Keratinocyte (primary cell): ENCODE data around the gene TLR6.

ENCODE experiments used
- EZH2 ChIP-seq: IDR thresholded peaks from one replicate; pipeline ENCODE4 v1.6.1; 2012; ENCODE audit warnings: inconsistent platforms, mild to moderate bottlenecking, low read length, moderate library complexity
- TF ChIP-seq, protein P1 (sequence below), 3 experiments: IDR thresholded peaks in 1 of 3; conservative IDR thresholded peaks in 1 of 3; optimal IDR thresholded peaks in 1 of 3; 2 replicates in 2 of 3; 3 replicates in 1 of 3; pipeline versions ENCODE3 to v1.5.1; 2011; ENCODE audit warnings: low read length in 3 of 3, mild to moderate bottlenecking in 3 of 3, moderate library complexity in 2 of 3, control low read depth in 1 of 3, inconsistent platforms in 1 of 3; ENCODE audit not compliant: insufficient read depth in 2 of 3; ENCODE audit errors: extremely low read depth in 1 of 3

DNA sequence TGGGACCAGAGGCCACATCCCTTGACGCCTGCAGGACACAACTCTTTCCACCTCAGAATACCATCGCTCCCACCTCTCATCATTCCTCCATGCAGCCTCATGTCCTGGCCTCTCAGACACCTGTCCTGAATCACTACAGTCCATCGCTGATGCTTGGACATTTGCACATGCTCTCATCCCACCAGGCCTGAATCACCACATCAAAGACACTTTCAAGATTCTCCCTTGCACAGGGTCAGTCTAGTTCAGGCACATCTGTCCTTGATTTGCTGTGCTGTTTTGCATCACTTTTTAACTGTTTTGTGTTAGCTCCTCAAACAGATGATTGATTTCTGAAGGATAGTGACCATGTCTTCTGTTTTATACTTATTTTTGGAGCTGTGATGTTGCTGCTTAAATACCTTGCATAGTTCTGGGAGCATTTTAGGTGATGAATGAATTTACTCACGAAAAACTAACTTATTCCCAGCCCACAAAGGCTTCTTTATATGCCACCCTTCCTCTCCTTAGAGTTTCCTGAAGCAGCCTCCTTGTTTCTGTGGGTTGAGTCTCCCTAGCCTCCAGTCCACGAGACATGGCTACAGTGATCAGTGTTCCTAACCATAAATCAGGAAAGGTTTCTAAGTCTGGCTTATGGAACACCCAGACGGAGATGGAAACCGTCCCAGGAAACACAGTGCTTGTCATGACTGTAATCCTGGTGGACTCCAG lies 13.6 kb upstream of the TLR6 start:
- TF ChIP-seq, protein P1, sequence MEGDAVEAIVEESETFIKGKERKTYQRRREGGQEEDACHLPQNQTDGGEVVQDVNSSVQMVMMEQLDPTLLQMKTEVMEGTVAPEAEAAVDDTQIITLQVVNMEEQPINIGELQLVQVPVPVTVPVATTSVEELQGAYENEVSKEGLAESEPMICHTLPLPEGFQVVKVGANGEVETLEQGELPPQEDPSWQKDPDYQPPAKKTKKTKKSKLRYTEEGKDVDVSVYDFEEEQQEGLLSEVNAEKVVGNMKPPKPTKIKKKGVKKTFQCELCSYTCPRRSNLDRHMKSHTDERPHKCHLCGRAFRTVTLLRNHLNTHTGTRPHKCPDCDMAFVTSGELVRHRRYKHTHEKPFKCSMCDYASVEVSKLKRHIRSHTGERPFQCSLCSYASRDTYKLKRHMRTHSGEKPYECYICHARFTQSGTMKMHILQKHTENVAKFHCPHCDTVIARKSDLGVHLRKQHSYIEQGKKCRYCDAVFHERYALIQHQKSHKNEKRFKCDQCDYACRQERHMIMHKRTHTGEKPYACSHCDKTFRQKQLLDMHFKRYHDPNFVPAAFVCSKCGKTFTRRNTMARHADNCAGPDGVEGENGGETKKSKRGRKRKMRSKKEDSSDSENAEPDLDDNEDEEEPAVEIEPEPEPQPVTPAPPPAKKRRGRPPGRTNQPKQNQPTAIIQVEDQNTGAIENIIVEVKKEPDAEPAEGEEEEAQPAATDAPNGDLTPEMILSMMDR (optimal IDR thresholded peaks at IDR 0.05 in 1 of 3, IDR thresholded peaks at IDR 0.05 in 1 of 3, conservative IDR thresholded peaks at IDR 0.05 in 1 of 3; ENCODE audit: extremely low read depth in 1 of 3, insufficient read depth in 2 of 3, low read length in 3 of 3) = no peak
- TF ChIP-seq EZH2 = no peak
